Fibroblast of lung (primary cell): ENCODE results near the gene KLHL26. TPM values are rescaled to one million over a fixed set of nuclear protein-coding genes. Genes with fewer than 3 reads are reported as not detected.

Experiments
- DNase-seq, 2 donors: peaks; one replicate each; pipeline versions ENCODE4 v3.0.0 to v3.0.0-alpha.2; 2010; ENCODE audit warnings: low read depth in 2 of 2
- H2AFZ ChIP-seq: 2 replicates; pipeline ENCODE4 v1.5.1; 2012; ENCODE audit warnings: low read length, control low read depth, inconsistent platforms
- H3K27ac ChIP-seq: 2 replicates; pipeline ENCODE4 v1.5.1; 2011; ENCODE audit warnings: low read length, control low read depth; ENCODE audit not compliant: insufficient read depth
- H3K27me3 ChIP-seq: 2 replicates; pipeline ENCODE4 v1.5.1; 2011; ENCODE audit warnings: mild to moderate bottlenecking, low read length; ENCODE audit not compliant: control insufficient read depth, insufficient read depth
- H3K36me3 ChIP-seq: 2 replicates; pipeline ENCODE4 v1.5.1; 2011; ENCODE audit warnings: low read length; ENCODE audit not compliant: control insufficient read depth, insufficient read depth
- H3K4me1 ChIP-seq: 2 replicates; pipeline ENCODE4 v1.5.1; 2011; ENCODE audit warnings: low read length; ENCODE audit not compliant: control insufficient read depth, insufficient read depth; ENCODE audit errors: extremely low read depth
- H3K4me2 ChIP-seq: 2 replicates; pipeline ENCODE4 v1.5.1; 2011; ENCODE audit warnings: low read length, control low read depth; ENCODE audit not compliant: insufficient read depth; ENCODE audit errors: extremely low read depth
- H3K4me3 ChIP-seq, 4 experiments: fragments of 200-600 bp in 1 of 4; sonication (generic) in 1 of 4; replicated peaks in 1 of 4; 2 replicates each; pipeline ENCODE4 v1.5.1; 2011 to 2016; ENCODE audit warnings: low read length in 4 of 4, low read depth in 3 of 4, mild to moderate bottlenecking in 3 of 4, control low read depth in 2 of 4, inconsistent platforms in 1 of 4, mixed read lengths in 1 of 4; ENCODE audit not compliant: insufficient read depth in 1 of 4; ENCODE audit errors: control extremely low read depth in 1 of 4
- H3K79me2 ChIP-seq: 2 replicates; pipeline ENCODE4 v1.5.1; 2012; ENCODE audit warnings: mild to moderate bottlenecking, low read length, inconsistent platforms; ENCODE audit not compliant: control insufficient read depth, insufficient read depth
- H3K9ac ChIP-seq: 2 replicates; pipeline ENCODE4 v1.5.1; 2011; ENCODE audit warnings: mild to moderate bottlenecking, low read length, control low read depth; ENCODE audit not compliant: insufficient read depth
- H3K9me3 ChIP-seq: 2 replicates; pipeline ENCODE4 v1.5.1; 2012; ENCODE audit warnings: low read depth, low read length; ENCODE audit not compliant: control insufficient read depth, insufficient read depth
- H4K20me1 ChIP-seq: 2 replicates; pipeline ENCODE4 v1.5.1; 2011; ENCODE audit warnings: low read length; ENCODE audit not compliant: control insufficient read depth, insufficient read depth; ENCODE audit errors: extremely low read depth
- CTCF ChIP-seq, 2 donors: IDR thresholded peaks in 1 of 2; conservative IDR thresholded peaks in 1 of 2; 1 replicate in 1 of 2; 2 replicates in 1 of 2; pipeline ENCODE4 v1.5.1; 2011 to 2012; ENCODE audit warnings: low read length in 2 of 2, control low read depth in 1 of 2, inconsistent platforms in 1 of 2, low read depth in 1 of 2, mild to moderate bottlenecking in 1 of 2
- EZH2 ChIP-seq: IDR thresholded peaks from 2 replicates; pipeline ENCODE4 v1.5.1; 2012; ENCODE audit warnings: low read length, control low read depth, mild to moderate bottlenecking; ENCODE audit errors: missing control alignments
- polyA plus RNA-seq, 2 donors: library from polyadenylated mRNA; depleted of rRNA in 1 of 2; stranded (reverse) in 1 of 2; unstranded in 1 of 2; fragments of >200 nt; gene quantifications; 2 replicates each; pipeline ENCODE4 v1.2.1, GENCODE V29; 2011 to 2012; ENCODE audit warnings: missing spikeins in 1 of 2
- total RNA-seq: library from RNA; depleted of rRNA; stranded (reverse); fragments of >200 nt; gene quantifications from 2 replicates; pipeline ENCODE4 v1.2.1, GENCODE V29; 2014

KLHL26 gene
- total and polyA plus RNA-seq, 2 donors (not counting 1 experiment from before 2014, with no cell fraction given) = 1.4 to 3.5 TPM

- Histone ChIP-seq H3K79me2 (no peaks in the 10 kb centered on the region), H4K20me1 (no peaks in the 10 kb centered on the region), H3K9me3 (no peaks in the 10 kb centered on the region), H3K9ac (no peak overlapping the region), H3K27me3 (no peaks in the 10 kb centered on the region), H3K4me3 (no peak overlapping the region), H3K27ac (no peak overlapping the region), H2AFZ (no peak overlapping the region), H3K36me3 (peaks cover 11% of the 10 kb centered on the region), H3K4me1 (peaks cover 5% of the 10 kb centered on the region), H3K4me2 (no peak overlapping the region)
- TF ChIP-seq EZH2 (no peak), CTCF (conservative IDR thresholded peaks at IDR 0.05 in 1 of 2, IDR thresholded peaks at IDR 0.05 in 1 of 2; ENCODE audit: low read depth in 1 of 2, low read length in 2 of 2) (no peak)
- no peak for DNase-seq
These were observed 30.9 kb downstream of the KLHL26 start for GRCh38 chr19:18667531-18668251.

DNA sequence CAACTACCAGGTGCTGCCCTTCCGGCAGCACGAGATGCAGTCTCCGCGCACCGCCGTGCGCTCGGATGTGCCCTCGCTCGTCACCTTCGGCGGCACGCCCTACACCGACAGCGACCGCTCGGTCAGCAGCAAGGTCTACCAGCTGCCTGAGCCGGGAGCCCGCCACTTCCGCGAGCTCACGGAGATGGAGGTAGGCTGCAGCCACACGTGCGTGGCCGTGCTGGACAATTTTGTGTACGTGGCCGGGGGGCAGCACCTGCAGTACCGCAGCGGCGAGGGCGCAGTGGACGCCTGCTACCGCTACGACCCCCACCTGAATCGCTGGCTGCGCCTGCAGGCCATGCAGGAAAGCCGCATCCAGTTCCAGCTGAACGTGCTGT lies 31.4 kb downstream of the KLHL26 start:
- Histone ChIP-seq H3K79me2 (no peaks in the 10 kb centered on the region), H3K9ac (no peak overlapping the region), H3K9me3 (no peaks in the 10 kb centered on the region), H4K20me1 (no peaks in the 10 kb centered on the region), H3K27ac (no peak overlapping the region), H2AFZ (no peak overlapping the region), H3K4me1 (peaks cover 5% of the 10 kb centered on the region), H3K4me2 (no peak overlapping the region), H3K27me3 (no peaks in the 10 kb centered on the region), H3K36me3 (peaks cover 11% of the 10 kb centered on the region), H3K4me3 (no peak overlapping the region)
- DNase-seq = no peak
- TF ChIP-seq EZH2 (no peak), CTCF (conservative IDR thresholded peaks at IDR 0.05 in 1 of 2, IDR thresholded peaks at IDR 0.05 in 1 of 2; ENCODE audit: low read depth in 1 of 2, low read length in 2 of 2) (no peak)

GRCh38 chr19:18668744-18669523 lies 32.1 kb downstream of the KLHL26 start:
- no peaks in the 10 kb centered on the region for H3K27me3 ChIP-seq
- H3K9me3 ChIP-seq = no peaks in the 10 kb centered on the region
- peaks cover 11% of the 10 kb centered on the region for H3K36me3 ChIP-seq
- no peak overlapping the region for H2AFZ ChIP-seq
- no peak for TF ChIP-seq CTCF (conservative IDR thresholded peaks at IDR 0.05 in 1 of 2, IDR thresholded peaks at IDR 0.05 in 1 of 2; ENCODE audit: low read depth in 1 of 2, low read length in 2 of 2)
- no peak for DNase-seq
- no peaks in the 10 kb centered on the region for H3K79me2 ChIP-seq
- H3K27ac ChIP-seq = no peak overlapping the region
- H4K20me1 ChIP-seq = no peaks in the 10 kb centered on the region
- H3K4me2 ChIP-seq = no peak overlapping the region
- no peak overlapping the region for H3K9ac ChIP-seq
- H3K4me3 ChIP-seq = no peak overlapping the region
- peaks cover 5% of the 10 kb centered on the region for H3K4me1 ChIP-seq
